K562 (cell line): ENCODE results near the gene MAZ. TPM values are rescaled to one million over a fixed set of nuclear protein-coding genes. Genes with fewer than 3 reads are reported as not detected.

Experiments
- ATAC-seq: fragments of 200-7000 bp; cut with Tn5 transposase; 3 replicates; pipeline ENCODE4 v1.9.1; 2020; ENCODE audit warnings: moderate library complexity
- BruUV-seq: library from RNA; stranded (reverse); fragments of 400-500 nt; replicated peaks from 2 replicates; lab custom pipeline; 2021; lab: Mats Ljungman, UMichigan
- CTCF ChIA-PET: fragments of 300-600 bp; formaldehyde crosslinking; extraction: SDS; loops from one replicate; lab custom pipeline; 2021; ENCODE audit warnings: low intra/inter-chr PET ratio; lab: Yijun Ruan, JAX
- POLR2A ChIA-PET: fragments of 300-600, 350-650 bp; sonication (Branson Sonifier 250); formaldehyde crosslinking; extraction: SDS; loops from one replicate; lab custom pipeline; 2021; ENCODE audit warnings: antibody characterized with exemption, inconsistent platforms; lab: Yijun Ruan, JAX
- DNase-seq, 4 experiments: peaks; one replicate each; pipeline versions ENCODE4 v3.0.0 to v3.0.0-alpha.2; 2011 to 2018; ENCODE audit warnings: low spot score in 3 of 4, mixed read lengths in 3 of 4; ENCODE audit errors: extremely low read depth in 1 of 4
- FAIRE-seq: peaks from 2 replicates; lab custom pipeline; 2011; peaks lifted over from hg19 to GRCh38; lab: Jason Lieb, UNC
- H2AFZ ChIP-seq: 2 replicates; pipeline ENCODE4 v1.6.0; 2011; ENCODE audit warnings: low read depth, low read length, control low read depth, inconsistent platforms
- H3K27ac ChIP-seq: fragments of 200-600 bp; 3 replicates; pipeline ENCODE4 v1.8.0; 2011; ENCODE audit warnings: low read depth, mild to moderate bottlenecking, control low read depth, inconsistent platforms, low read length, moderate library complexity, mixed read lengths; ENCODE audit errors: extremely low read depth
- H3K27me3 ChIP-seq, 2 experiments: fragments of 300-600 bp in 1 of 2; 2 replicates in 1 of 2; 3 replicates in 1 of 2; pipeline versions ENCODE4 v1.6.0 to v1.8.0; 2011; ENCODE audit warnings: inconsistent platforms in 2 of 2, low read length in 2 of 2, mild to moderate bottlenecking in 1 of 2, mixed read lengths in 1 of 2, moderate library complexity in 1 of 2; ENCODE audit not compliant: control insufficient read depth in 2 of 2, insufficient read depth in 2 of 2
- H3K36me3 ChIP-seq: fragments of 300-600 bp; 3 replicates; pipeline ENCODE4 v1.8.0; 2011; ENCODE audit warnings: mild to moderate bottlenecking, low read length, inconsistent platforms; ENCODE audit not compliant: control insufficient read depth, insufficient read depth
- H3K4me1 ChIP-seq, 2 experiments: fragments of 200-600 bp in 1 of 2; replicated peaks in 1 of 2; 2 replicates in 1 of 2; 3 replicates in 1 of 2; pipeline versions ENCODE4 v1.5.1 to v1.8.0; 2011; ENCODE audit warnings: inconsistent platforms in 2 of 2, low read length in 2 of 2, mild to moderate bottlenecking in 1 of 2, mixed read lengths in 1 of 2, moderate library complexity in 1 of 2; ENCODE audit not compliant: control insufficient read depth in 2 of 2, insufficient read depth in 2 of 2
- H3K4me2 ChIP-seq: 2 replicates; pipeline ENCODE4 v1.6.1; 2011; ENCODE audit warnings: low read length, control low read depth, inconsistent platforms, mixed read lengths; ENCODE audit not compliant: insufficient read depth
- H3K4me3 ChIP-seq: fragments of 200-600 bp; sonication (generic), shearing (Covaris generic); 2 replicates; pipeline ENCODE4 v1.5.1; 2016; ENCODE audit warnings: control low read depth, inconsistent platforms
- H3K79me2 ChIP-seq: fragments of 200-600 bp; 3 replicates; pipeline ENCODE4 v1.8.0; 2011; ENCODE audit warnings: low read length, inconsistent platforms; ENCODE audit not compliant: control insufficient read depth, insufficient read depth
- H3K9ac ChIP-seq, 2 experiments: 2 replicates each; pipeline versions ENCODE4 v1.6.0 to v1.6.1; 2011; ENCODE audit warnings: low read depth in 2 of 2, low read length in 2 of 2, control low read depth in 1 of 2, inconsistent platforms in 1 of 2, mild to moderate bottlenecking in 1 of 2, mixed read lengths in 1 of 2; ENCODE audit not compliant: insufficient read depth in 1 of 2
- H3K9me1 ChIP-seq: one replicate; pipeline ENCODE4 v1.6.0; 2011; ENCODE audit warnings: inconsistent platforms, mild to moderate bottlenecking, low read length, moderate library complexity; ENCODE audit not compliant: control insufficient read depth, insufficient read depth
- H3K9me3 ChIP-seq: replicated peaks from 2 replicates; pipeline ENCODE4 v1.5.1; 2011; ENCODE audit warnings: low read depth, low read length, inconsistent platforms; ENCODE audit not compliant: control insufficient read depth, insufficient read depth
- H4K20me1 ChIP-seq: replicated peaks from 2 replicates; pipeline ENCODE4 v1.6.1; 2011; ENCODE audit warnings: low read length, inconsistent platforms, mixed read lengths; ENCODE audit not compliant: control insufficient read depth, insufficient read depth
- CCNT2 ChIP-seq: IDR thresholded peaks from 2 replicates; pipeline ENCODE4 v1.6.1; 2011; ENCODE audit warnings: borderline replicate concordance, low read depth, mild to moderate bottlenecking, moderate library complexity, mixed read lengths, low read length; ENCODE audit not compliant: insufficient read length; ENCODE audit errors: extremely low read depth
- KAT8 ChIP-seq: fragments of 450-650 bp; IDR thresholded peaks from 2 replicates; pipeline ENCODE4 v1.6.1; 2016; ENCODE audit warnings: low read depth, mild to moderate bottlenecking
- KDM5B ChIP-seq: fragments of 200-600 bp; sonication (generic); IDR thresholded peaks from 2 replicates; pipeline ENCODE4 v1.6.1; 2012; ENCODE audit warnings: low read depth, mild to moderate bottlenecking, moderate library complexity, low read length, control low read depth, inconsistent platforms; ENCODE audit not compliant: insufficient replicate concordance
- SAFB ChIP-seq: fragments of 200-400 bp; formaldehyde crosslinking; IDR thresholded peaks from 2 replicates; pipeline ENCODE4 v1.6.1; 2017; ENCODE audit warnings: low read depth, low read length, borderline replicate concordance
- SREBF2 ChIP-seq: sonication (generic); formaldehyde crosslinking; IDR thresholded peaks from 2 replicates; pipeline ENCODE4 v1.4.0; 2020; ENCODE audit warnings: mild to moderate bottlenecking, missing genetic modification reagents
- ZC3H8 ChIP-seq: fragments of 450-650 bp; IDR thresholded peaks from 2 replicates; pipeline ENCODE4 v1.6.1; 2017
- ZNF197 ChIP-seq: fragments of 200-800 bp; sonication (Bioruptor generic); IDR thresholded peaks from 2 replicates; pipeline ENCODE4 v1.6.1; 2016; ENCODE audit warnings: low read depth, missing genetic modification characterization, missing compliant biosample characterization
- ZNF507 ChIP-seq: conservative IDR thresholded peaks from 2 replicates; pipeline ENCODE4 v1.6.1; 2017; ENCODE audit warnings: missing genetic modification characterization, missing compliant biosample characterization
- WGBS: fragments of 100-300 bp; shearing (Covaris generic); methylation state at CpG from one replicate; pipeline ENCODE4 v1.1.6; 2016; ENCODE audit warnings: low coverage, mixed read lengths; ENCODE audit not compliant: insufficient coverage; ENCODE audit errors: missing lambda C conversion rate; 5-methylcytosine and 5-hydroxymethylcytosine counted together
- in situ Hi-C: fragments of 300-500 bp; cut with MboI; formaldehyde crosslinking; loops from 4 replicates; pipeline ENCODE4 v1.15.0; 2018; ENCODE audit warnings: inconsistent platforms, mixed read lengths
- intact Hi-C: fragments of 100-400 bp; cut with micrococcal nuclease; formaldehyde crosslinking; loops from 2 replicates; pipeline ENCODE4 v1.14.2; 2022
- polyA plus RNA-seq, 8 experiments: library from polyadenylated mRNA; depleted of rRNA in 4 of 8; stranded (reverse) in 5 of 8; unstranded in 3 of 8; fragments of >200 nt; fragmentation: Nextera tagmentation in 2 of 8; fragmentation: Illumina TruSeq in 1 of 8; extraction: Ambion mirVana in 2 of 8; extraction: Trizol in 1 of 8; gene quantifications; 2 replicates each; pipeline versions ENCODE4 v1.2.1 to v1.2.3, GENCODE V29; 2011 to 2014; ENCODE audit warnings: inconsistent platforms in 1 of 8, missing spikeins in 1 of 8
- total RNA-seq, 7 experiments: library from RNA; depleted of rRNA in 6 of 7; stranded (reverse); fragments of >200 nt in 6 of 7; fragmentation: Illumina TruSeq in 2 of 7; extraction: Trizol in 2 of 7; gene quantifications; 2 replicates each; pipeline versions ENCODE4 v1.2.1 to v1.2.3, GENCODE V29; 2011 to 2021; ENCODE audit warnings: low replicate concordance in 1 of 7

The MAZ gene
- total and polyA plus RNA-seq, 9 of the 15 experiments (the other 6 are each of a cell fraction or from before 2014, with no cell fraction given) = 45.4 to 532 (median 250) TPM

GRCh38 chr16:29812754-29813643, 6.7 kb downstream of the MAZ start:
- in situ Hi-C loops = no loop called here
- Histone ChIP-seq H3K4me2 (peak overlapping the region; percentile 64; the same call in 1 of the 2 replicates), H3K9me1 (no peaks in the 10 kb centered on the region), H3K9me3 (no peaks in the 10 kb centered on the region), H2AFZ (peak overlapping the region; percentile 71; the same call in 1 of the 2 replicates), H3K4me3 (no peak overlapping the region), H3K27ac (no peak overlapping the region), H3K36me3 (peaks cover 31% of the 10 kb centered on the region), H4K20me1 (peaks cover 21% of the 10 kb centered on the region; the same call in 1 of the 2 replicates), H3K4me1 (peaks cover 43 to 82% of the 10 kb centered on the region in 2 experiments), H3K79me2 (peaks cover 44% of the 10 kb centered on the region), H3K9ac (peak overlapping the region in 1 of 2 experiments; percentile 49; a peak in 2 of 4 replicates), H3K27me3 (no peaks in the 10 kb centered on the region)
- TF ChIP-seq ZC3H8 (no peak), KDM5B (peak; percentile 1), ZNF197 (CRISPR knock-in tag) (no peak), ZNF507 (tag) (no peak), CCNT2 (no peak), SAFB (no peak), SREBF2 (CRISPR knock-in tag) (no peak), KAT8 (no peak)
- FAIRE-seq = no peak
- DNase-seq = no peak
- no peak for ATAC-seq
- WGBS = 74% methylated on average over 7 of the region's 9 CpGs
- CTCF ChIA-PET = no interaction called here
- BruUV-seq = no TSS peak
- intact Hi-C loops = loop anchor here (10.0 kb wide), 1 partner anchor 212 kb away; the partner anchor contains the start of gene C16orf92
- POLR2A ChIA-PET = interaction anchor here (0.5 to 1.5 kb wide), 5 partner anchors 13 to 642 kb away, joined by 3 read pairs; no protein-coding TSS in a partner anchor
